H1 (cell line): ENCODE measurements around the gene NRXN3. TPM values are rescaled to one million over a fixed set of nuclear protein-coding genes. Genes with fewer than 3 reads are reported as not detected.

Source experiments
- CTCF ChIA-PET: fragments of 300-600 bp; sonication (Branson Sonifier 250); formaldehyde crosslinking; loops from one replicate; lab custom pipeline; 2021; ENCODE audit not compliant: partially characterized antibody; lab: Charles Lee
- POLR2A ChIA-PET: fragments of 300-600 bp; sonication (Branson Sonifier 250); formaldehyde crosslinking; loops from one replicate; lab custom pipeline; 2021; ENCODE audit warnings: inconsistent platforms; ENCODE audit not compliant: partially characterized antibody; lab: Charles Lee
- DNase-seq, 2 experiments: peaks; one replicate each; pipeline versions ENCODE4 v3.0.0 to v3.0.0-alpha.2; 2010 to 2022; ENCODE audit warnings: low spot score in 2 of 2, low read depth in 1 of 2, mixed read lengths in 1 of 2
- FAIRE-seq: peaks from 2 replicates; lab custom pipeline; 2011; peaks lifted over from hg19 to GRCh38; lab: Jason Lieb, UNC
- H2AFZ ChIP-seq: 2 replicates; pipeline ENCODE4 v1.8.1; 2012; ENCODE audit warnings: low read length, inconsistent platforms
- H2AK5ac ChIP-seq: 2 replicates; pipeline ENCODE4 v1.6.1; 2013; ENCODE audit warnings: low read depth, low read length
- H2BK120ac ChIP-seq: replicated peaks from 2 replicates; pipeline ENCODE3; 2013; ENCODE audit warnings: low read depth, low read length, inconsistent platforms
- H2BK12ac ChIP-seq: 2 replicates; pipeline ENCODE4 v1.6.1; 2013; ENCODE audit warnings: low read depth, low read length
- H2BK15ac ChIP-seq: 2 replicates; pipeline ENCODE4 v1.6.1; 2013; ENCODE audit warnings: low read length
- H2BK20ac ChIP-seq: 2 replicates; pipeline ENCODE4 v1.6.1; 2013; ENCODE audit warnings: low read length
- H2BK5ac ChIP-seq: 2 replicates; pipeline ENCODE4 v1.6.1; 2013; ENCODE audit warnings: low read depth, low read length
- H3K14ac ChIP-seq: 2 replicates; pipeline ENCODE4 v1.6.1; 2013; ENCODE audit warnings: inconsistent platforms; ENCODE audit not compliant: insufficient read length
- H3K18ac ChIP-seq: 2 replicates; pipeline ENCODE4 v1.6.1; 2013; ENCODE audit warnings: low read length; ENCODE audit errors: extremely low read depth
- H3K23ac ChIP-seq: 2 replicates; pipeline ENCODE4 v1.6.1; 2013; ENCODE audit warnings: inconsistent platforms; ENCODE audit not compliant: insufficient read length
- H3K23me2 ChIP-seq: 2 replicates; pipeline ENCODE4 v1.6.1; 2013; ENCODE audit warnings: low read depth, low read length
- H3K27ac ChIP-seq: 2 replicates; pipeline ENCODE4 v1.6.1; 2011; ENCODE audit warnings: low read depth, low read length, inconsistent platforms
- H3K27me3 ChIP-seq, 4 experiments: replicated peaks in 1 of 4; 1 replicate in 1 of 4; 2 replicates in 3 of 4; pipeline versions ENCODE4 v1.6.1 to v1.8.1; 2011 to 2013; ENCODE audit warnings: low read length in 3 of 4, mild to moderate bottlenecking in 3 of 4, inconsistent platforms in 2 of 4, mixed read lengths in 2 of 4, moderate library complexity in 1 of 4; ENCODE audit not compliant: control insufficient read depth in 3 of 4, insufficient read depth in 3 of 4; ENCODE audit errors: extremely low read depth in 1 of 4
- H3K36me3 ChIP-seq, 4 experiments: 2 replicates each; pipeline versions ENCODE4 v1.6.1 to v1.8.1; 2011 to 2013; ENCODE audit warnings: mild to moderate bottlenecking in 4 of 4, low read length in 3 of 4, moderate library complexity in 2 of 4, control low read depth in 1 of 4, inconsistent platforms in 1 of 4; ENCODE audit not compliant: insufficient read depth in 4 of 4, control insufficient read depth in 2 of 4
- H3K4ac ChIP-seq: replicated peaks from 2 replicates; pipeline ENCODE3; 2013; ENCODE audit warnings: low read length, low read depth, mixed read lengths, inconsistent platforms; ENCODE audit not compliant: insufficient read length
- H3K4me1 ChIP-seq, 4 experiments: replicated peaks in 1 of 4; 1 replicate in 1 of 4; 2 replicates in 3 of 4; pipeline versions ENCODE4 v1.6.1 to v1.8.1; 2011 to 2013; ENCODE audit warnings: low read length in 3 of 4, inconsistent platforms in 2 of 4, mixed read lengths in 1 of 4; ENCODE audit not compliant: insufficient read depth in 4 of 4, control insufficient read depth in 3 of 4
- H3K4me2 ChIP-seq, 2 experiments: 2 replicates each; pipeline versions ENCODE4 v1.6.1 to v1.8.1; 2011 to 2013; ENCODE audit warnings: low read depth in 2 of 2, low read length in 2 of 2, control low read depth in 1 of 2, inconsistent platforms in 1 of 2, mild to moderate bottlenecking in 1 of 2; ENCODE audit not compliant: insufficient read depth in 1 of 2
- H3K4me3 ChIP-seq, 4 experiments: fragments of 200-600, 300-600 bp in 1 of 4; sonication (generic), shearing (Covaris generic), sonication (Bioruptor Twin) in 1 of 4; 2 replicates each; pipeline versions ENCODE4 v1.5.1 to v1.8.1; 2011 to 2016; ENCODE audit warnings: low read length in 4 of 4, low read depth in 3 of 4, control low read depth in 2 of 4, inconsistent platforms in 2 of 4, mild to moderate bottlenecking in 2 of 4, mixed read lengths in 1 of 4, moderate library complexity in 1 of 4; ENCODE audit not compliant: insufficient read depth in 2 of 4; ENCODE audit errors: extremely low read depth in 1 of 4
- H3K56ac ChIP-seq: replicated peaks from 2 replicates; pipeline ENCODE3; 2013; ENCODE audit warnings: low read depth, mild to moderate bottlenecking, mixed read lengths, low read length, inconsistent platforms; ENCODE audit not compliant: insufficient read length
- H3K79me1 ChIP-seq: 2 replicates; pipeline ENCODE4 v1.6.1; 2013; ENCODE audit warnings: low read depth, low read length, control low read depth
- H3K79me2 ChIP-seq, 2 experiments: 2 replicates each; pipeline versions ENCODE4 v1.6.1 to v1.8.1; 2012 to 2013; ENCODE audit warnings: low read length in 2 of 2, mild to moderate bottlenecking in 2 of 2, inconsistent platforms in 1 of 2; ENCODE audit not compliant: insufficient read depth in 2 of 2, control insufficient read depth in 1 of 2
- H3K9ac ChIP-seq, 4 experiments: replicated peaks in 1 of 4; 1 replicate in 1 of 4; 2 replicates in 3 of 4; pipeline versions ENCODE4 v1.6.1 to v1.8.1; 2011 to 2013; ENCODE audit warnings: low read depth in 3 of 4, low read length in 3 of 4, control low read depth in 2 of 4, mild to moderate bottlenecking in 2 of 4, moderate library complexity in 2 of 4, inconsistent platforms in 1 of 4; ENCODE audit errors: extremely low read depth in 1 of 4
- H3K9me3 ChIP-seq, 2 experiments: 2 replicates each; pipeline versions ENCODE4 v1.6.1 to v1.8.1; 2012 to 2013; ENCODE audit warnings: mild to moderate bottlenecking in 2 of 2, moderate library complexity in 2 of 2, control low read depth in 1 of 2, inconsistent platforms in 1 of 2, low read depth in 1 of 2, low read length in 1 of 2, mixed read lengths in 1 of 2; ENCODE audit not compliant: insufficient read depth in 2 of 2
- H4K20me1 ChIP-seq, 2 experiments: replicated peaks in 1 of 2; 2 replicates each; pipeline versions ENCODE3 to v1.8.1; 2011 to 2013; ENCODE audit warnings: inconsistent platforms in 2 of 2, low read length in 2 of 2, mild to moderate bottlenecking in 1 of 2; ENCODE audit not compliant: insufficient read depth in 2 of 2, control insufficient read depth in 1 of 2
- H4K5ac ChIP-seq: 2 replicates; pipeline ENCODE4 v1.6.1; 2013; ENCODE audit warnings: low read length, low read depth, mixed read lengths, inconsistent platforms; ENCODE audit not compliant: insufficient read length
- H4K8ac ChIP-seq: 2 replicates; pipeline ENCODE4 v1.8.0; 2013; ENCODE audit warnings: mild to moderate bottlenecking, moderate library complexity, low read length, inconsistent platforms; ENCODE audit not compliant: insufficient read depth; ENCODE audit errors: extremely low read depth
- H4K91ac ChIP-seq: replicated peaks from 2 replicates; pipeline ENCODE3; 2013; ENCODE audit warnings: low read length, mixed read lengths, inconsistent platforms; ENCODE audit not compliant: insufficient read length
- ASH2L ChIP-seq: fragments of 200-600, 300-600 bp; sonication (generic); IDR thresholded peaks from one replicate; pipeline ENCODE4 v1.7.1; 2017; ENCODE audit warnings: low read length
- BCL11A ChIP-seq, 2 experiments: IDR thresholded peaks; one replicate each; pipeline ENCODE4 v1.6.1; 2011; ENCODE audit warnings: low read depth in 2 of 2, low read length in 2 of 2, mild to moderate bottlenecking in 2 of 2
- CBX5 ChIP-seq: fragments of 300-800, 300-1000 bp; sonication (generic); IDR thresholded peaks from 2 replicates; pipeline ENCODE4 v1.7.1; 2016; ENCODE audit warnings: antibody characterized with exemption, low read length, low read depth
- CEBPB ChIP-seq: IDR thresholded peaks from 2 replicates; pipeline ENCODE4 v1.6.1; 2012; ENCODE audit warnings: low read depth, low read length
- CHD1 ChIP-seq: IDR thresholded peaks from 2 replicates; pipeline ENCODE4 v1.6.1; 2012; ENCODE audit warnings: low read depth, low read length, improper control_type of control experiment
- CREB1 ChIP-seq: IDR thresholded peaks from 2 replicates; pipeline ENCODE4 v1.6.1; 2012; ENCODE audit warnings: inconsistent platforms
- EP300 ChIP-seq, 2 experiments: IDR thresholded peaks; 1 replicate in 1 of 2; 2 replicates in 1 of 2; pipeline ENCODE4 v1.6.1; 2011 to 2012; ENCODE audit warnings: low read depth in 2 of 2, low read length in 2 of 2, mild to moderate bottlenecking in 2 of 2, borderline replicate concordance in 1 of 2, inconsistent platforms in 1 of 2, moderate library complexity in 1 of 2
- FOSL1 ChIP-seq: IDR thresholded peaks from 2 replicates; pipeline ENCODE4 v1.6.1; 2011; ENCODE audit warnings: mild to moderate bottlenecking, low read depth, low read length, moderate library complexity; ENCODE audit not compliant: insufficient read depth
- GTF2F1 ChIP-seq: IDR thresholded peaks from 2 replicates; pipeline ENCODE4 v1.6.1; 2012; ENCODE audit warnings: low read depth, low read length, improper control_type of control experiment, borderline replicate concordance
- MAX ChIP-seq: IDR thresholded peaks from 2 replicates; pipeline ENCODE4 v1.6.1; 2012; ENCODE audit warnings: inconsistent platforms
- RNF2 ChIP-seq: fragments of 200-900, 300-1000 bp; sonication (generic); IDR thresholded peaks from 2 replicates; pipeline ENCODE4 v1.7.1; 2016; ENCODE audit warnings: borderline replicate concordance, low read depth, mild to moderate bottlenecking, antibody characterized with exemption, low read length; ENCODE audit not compliant: poor library complexity, severe bottlenecking; ENCODE audit errors: missing control alignments
- SP1 ChIP-seq: IDR thresholded peaks from 2 replicates; pipeline ENCODE4 v1.6.1; 2011; ENCODE audit warnings: low read depth, low read length
- SP2 ChIP-seq: IDR thresholded peaks from 2 replicates; pipeline ENCODE4 v1.6.1; 2012; ENCODE audit warnings: mild to moderate bottlenecking, low read length, inconsistent platforms
- TBP ChIP-seq: IDR thresholded peaks from 2 replicates; pipeline ENCODE4 v1.6.1; 2011; ENCODE audit warnings: low read depth, low read length, improper control_type of control experiment
- TCF12 ChIP-seq: IDR thresholded peaks from 2 replicates; pipeline ENCODE4 v1.6.1; 2011; ENCODE audit warnings: low read depth, mild to moderate bottlenecking, low read length
- YY1 ChIP-seq: IDR thresholded peaks from 2 replicates; pipeline ENCODE4 v1.6.1; 2011; ENCODE audit warnings: low read depth, mild to moderate bottlenecking, low read length
- WGBS, 2 experiments: shearing (Covaris generic) in 1 of 2; methylation state at CpG; one replicate each; pipeline versions ENCODE4 v1.1.6 to v1.1.7; 2013 to 2015; ENCODE audit warnings: low lambda C conversion rate in 2 of 2, mixed read lengths in 2 of 2, inconsistent platforms in 1 of 2, low coverage in 1 of 2, missing lambda C conversion rate in 1 of 2; ENCODE audit not compliant: insufficient replicate concordance in 2 of 2, insufficient coverage in 1 of 2, insufficient read length in 1 of 2; ENCODE audit errors: extremely low coverage in 1 of 2, missing lambda C conversion rate in 1 of 2; 5-methylcytosine and 5-hydroxymethylcytosine counted together
- polyA plus RNA-seq, 7 experiments: library from polyadenylated mRNA; depleted of rRNA in 3 of 7; stranded (reverse) in 5 of 7; unstranded in 2 of 7; fragments of >200 nt in 5 of 7; fragments of 200-250 nt in 2 of 7; gene quantifications; 1 replicate in 5 of 7; 2 replicates in 1 of 7; 4 replicates in 1 of 7; pipeline versions ENCODE4 v1.2.1 to v1.2.3, GENCODE V29; 2011 to 2013; ENCODE audit warnings: missing spikeins in 2 of 7, mixed read lengths in 2 of 7
- total RNA-seq: library from RNA; stranded (reverse); fragmentation: NEBNext Ultra II Directional; extraction: Animal tissue kit (Norgen Biotek cat#: 25700); gene quantifications from 2 replicates; pipeline ENCODE4 v1.2.1, GENCODE V29; 2021

Gene NRXN3
- total and polyA plus RNA-seq, 2 of the 8 experiments (the other 6 are each of a cell fraction or from before 2014, with no cell fraction given): 2.6 to 4.1 TPM

- H3K27me3 ChIP-seq: peaks cover 0 to 1% (median 0%) of the 10 kb centered on the region in 4 experiments; a peak in 1 of 7 replicates
- H3K36me3 ChIP-seq: no peaks in the 10 kb centered on the region
- H3K14ac ChIP-seq: no peak overlapping the region
- no peak overlapping the region for H2AK5ac ChIP-seq
- ChIA-PET POLR2A (no interaction called here), CTCF (interaction anchor here (0.6 to 11.5 kb wide), 2 partner anchors 16 to 656 kb away, joined by 3 to 88 read pairs; no protein-coding TSS in a partner anchor)
- H3K79me2 ChIP-seq: no peaks in the 10 kb centered on the region
- no peaks in the 10 kb centered on the region for H3K23me2 ChIP-seq
- no peak overlapping the region for H2BK12ac ChIP-seq
- H3K79me1 ChIP-seq: no peaks in the 10 kb centered on the region
- H4K20me1 ChIP-seq: no peaks in the 10 kb centered on the region
- H2BK20ac ChIP-seq: no peak overlapping the region
- H2AFZ ChIP-seq: no peak overlapping the region
- no peak overlapping the region for H3K23ac ChIP-seq
- H3K9ac ChIP-seq: no peak overlapping the region
- WGBS, 2 experiments: 65% methylated on average over 2 of the region's 2 CpGs; no CpG with 5 or more reads in 1 of the 2 experiments
- no peak overlapping the region for H3K27ac ChIP-seq
- no peak overlapping the region for H3K4ac ChIP-seq
- H3K9me3 ChIP-seq: no peaks in the 10 kb centered on the region
- no peak overlapping the region for H4K91ac ChIP-seq
- H3K18ac ChIP-seq: no peak overlapping the region
- no peak overlapping the region for H2BK5ac ChIP-seq
- FAIRE-seq (no peak), DNase-seq (no peak)
- H3K4me3 ChIP-seq: no peak overlapping the region
- no peak overlapping the region for H4K8ac ChIP-seq
- no peak overlapping the region for H3K4me2 ChIP-seq
- H2BK15ac ChIP-seq: no peak overlapping the region
- H3K56ac ChIP-seq: no peak overlapping the region
- H3K4me1 ChIP-seq: peaks cover 0 to 4% (median 0%) of the 10 kb centered on the region in 4 experiments; a peak in 1 of 7 replicates
- no peak overlapping the region for H4K5ac ChIP-seq
- H2BK120ac ChIP-seq: no peak overlapping the region
- TF ChIP-seq RNF2 (no peak), SP1 (no peak), SP2 (no peak), CBX5 (no peak), BCL11A (IDR thresholded peaks at IDR 0.05; ENCODE audit: low read depth in 2 of 2, low read length in 2 of 2) (no peak), MAX (no peak), CHD1 (no peak), CEBPB (no peak), EP300 (IDR thresholded peaks at IDR 0.05; ENCODE audit: borderline replicate concordance in 1 of 2, low read depth in 2 of 2, low read length in 2 of 2) (no peak), CREB1 (no peak), YY1 (no peak), ASH2L (no peak), GTF2F1 (no peak), TCF12 (no peak), FOSL1 (no peak), TBP (no peak)
Observed at GRCh38 chr14:78614593-78614992, 444.4 kb downstream of the NRXN3 start.
